BE2C (cell line): Measurements from ENCODE around the gene PPP2R5A.

ENCODE experiments used
- DNase-seq: peaks from one replicate; pipeline ENCODE4 v3.0.0-alpha.2; 2020
- H3K27me3 ChIP-seq: fragments of 250-450 bp; sonication (Bioruptor Pico); 2 replicates; pipeline ENCODE4 v1.5.1; 2020; ENCODE audit warnings: mild to moderate bottlenecking
- H3K36me3 ChIP-seq: fragments of 250-450 bp; sonication (Bioruptor Pico); 2 replicates; pipeline ENCODE4 v1.5.1; 2020; ENCODE audit warnings: mild to moderate bottlenecking
- H3K4me1 ChIP-seq: fragments of 250-450 bp; sonication (Bioruptor Pico); 2 replicates; pipeline ENCODE4 v1.5.1; 2020
- H3K4me3 ChIP-seq: 2 replicates; pipeline ENCODE4 v1.5.1; 2011; ENCODE audit warnings: low read depth, low read length
- H3K9me3 ChIP-seq: fragments of 250-450 bp; sonication (Bioruptor Pico); 2 replicates; pipeline ENCODE4 v1.5.1; 2020
- CTCF ChIP-seq: IDR thresholded peaks from 2 replicates; pipeline ENCODE4 v1.5.1; 2012; ENCODE audit warnings: mild to moderate bottlenecking, low read depth, low read length

PPP2R5A gene

GRCh38 chr1:212346601-212347000 is 61.4 kb downstream of the PPP2R5A start:
- Histone ChIP-seq H3K27me3 (no peaks in the 10 kb centered on the region), H3K4me1 (no peaks in the 10 kb centered on the region), H3K36me3 (peaks cover 4% of the 10 kb centered on the region), H3K4me3 (no peak overlapping the region), H3K9me3 (no peaks in the 10 kb centered on the region)
- no peak for TF ChIP-seq CTCF
- no peak for DNase-seq

- no peaks in the 10 kb centered on the region for H3K27me3 ChIP-seq
- DNase-seq: no peak
- H3K4me3 ChIP-seq: no peak overlapping the region
- no peaks in the 10 kb centered on the region for H3K9me3 ChIP-seq
- no peaks in the 10 kb centered on the region for H3K4me1 ChIP-seq
- H3K36me3 ChIP-seq: peaks cover 21% of the 10 kb centered on the region
- TF ChIP-seq CTCF: no peak
These were observed 66.6 kb downstream of the PPP2R5A start for GRCh38 chr1:212351588-212352362.

GRCh38 chr1:212353181-212353580 is 68.0 kb downstream of the PPP2R5A start:
- DNase-seq: no peak
- no peak for TF ChIP-seq CTCF
- H3K9me3 ChIP-seq: no peaks in the 10 kb centered on the region
- H3K36me3 ChIP-seq: peaks cover 30% of the 10 kb centered on the region
- no peaks in the 10 kb centered on the region for H3K27me3 ChIP-seq
- H3K4me3 ChIP-seq: no peak overlapping the region
- no peaks in the 10 kb centered on the region for H3K4me1 ChIP-seq

GRCh38 chr1:212354464-212354863 is 69.3 kb downstream of the PPP2R5A start:
- no peak overlapping the region for H3K4me3 ChIP-seq
- no peaks in the 10 kb centered on the region for H3K9me3 ChIP-seq
- H3K4me1 ChIP-seq: no peaks in the 10 kb centered on the region
- H3K27me3 ChIP-seq: no peaks in the 10 kb centered on the region
- TF ChIP-seq CTCF: no peak
- H3K36me3 ChIP-seq: peaks cover 40% of the 10 kb centered on the region
- DNase-seq: no peak

GRCh38 chr1:212355230-212355969 is 70.2 kb downstream of the PPP2R5A start:
- H3K9me3 ChIP-seq: no peaks in the 10 kb centered on the region
- H3K4me1 ChIP-seq: no peaks in the 10 kb centered on the region
- no peaks in the 10 kb centered on the region for H3K27me3 ChIP-seq
- H3K36me3 ChIP-seq: peaks cover 47% of the 10 kb centered on the region
- TF ChIP-seq CTCF: no peak
- DNase-seq: no peak
- no peak overlapping the region for H3K4me3 ChIP-seq
